ENCODE measurements around the gene FRZB.

- TF ChIP-seq YY1 (IDR thresholded peaks at IDR 0.05; ENCODE audit: insufficient read depth, insufficient read length) (no peak), SUZ12 (IDR thresholded peaks at IDR 0.05; ENCODE audit: extremely low read depth, insufficient read depth, insufficient read length) (no peak), ZNF274 (IDR thresholded peaks at IDR 0.05; ENCODE audit: low read depth, low read length) (no peak)
Measured at GRCh38 chr2:182854375-182855105, 11.9 kb downstream of the FRZB start.

Data from NT2/D1 (cell line).